OCI-LY1 (cell line): ENCODE data around the gene COG2.
"Not testable (repeated sequence)": the region's sequence is repeated elsewhere in the genome, so short reads cannot be mapped to it uniquely, and the experiment has no call there.

Experiments
- H2AFZ ChIP-seq: fragments of 200-600 bp; sonication (generic), shearing (Covaris generic); 2 replicates; pipeline ENCODE4 v1.6.0; 2014; ENCODE audit warnings: antibody characterized with exemption, mild to moderate bottlenecking, low read length
- H3F3A ChIP-seq: fragments of 200-600 bp; sonication (generic), shearing (Covaris generic); 2 replicates; pipeline ENCODE4 v1.6.0; 2014; ENCODE audit warnings: mild to moderate bottlenecking, antibody characterized with exemption, low read length, moderate library complexity; ENCODE audit not compliant: insufficient read depth
- H3K27ac ChIP-seq: fragments of 200-600 bp; sonication (generic); 2 replicates; pipeline ENCODE4 v1.5.1; 2014; ENCODE audit warnings: low read length, mixed run types, mild to moderate bottlenecking, low read depth; ENCODE audit not compliant: poor library complexity, severe bottlenecking
- H3K27me3 ChIP-seq: fragments of 200-600 bp; sonication (generic); 2 replicates; pipeline ENCODE4 v1.6.0; 2014; ENCODE audit warnings: antibody characterized with exemption, mild to moderate bottlenecking, low read length, moderate library complexity; ENCODE audit not compliant: insufficient read depth
- H3K36me3 ChIP-seq: fragments of 200-600 bp; sonication (generic); 2 replicates; pipeline ENCODE4 v1.6.1; 2014; ENCODE audit warnings: mild to moderate bottlenecking, antibody characterized with exemption, low read length, moderate library complexity, mixed read lengths; ENCODE audit not compliant: insufficient read depth
- H3K4me1 ChIP-seq: fragments of 200-600 bp; sonication (generic); 2 replicates; pipeline ENCODE4 v1.5.1; 2014; ENCODE audit warnings: mild to moderate bottlenecking, low read length, moderate library complexity; ENCODE audit not compliant: insufficient read depth, severe bottlenecking
- H3K4me2 ChIP-seq: fragments of 200-600 bp; sonication (generic), shearing (Covaris generic); 2 replicates; pipeline ENCODE4 v1.6.1; 2014; ENCODE audit warnings: low read length
- H3K4me3 ChIP-seq: fragments of 200-600 bp; sonication (generic); 2 replicates; pipeline ENCODE4 v1.5.1; 2014; ENCODE audit warnings: low read length, low read depth, mild to moderate bottlenecking, mixed read lengths; ENCODE audit not compliant: poor library complexity, severe bottlenecking
- H3K79me2 ChIP-seq: fragments of 200-600 bp; shearing (Covaris generic); 2 replicates; pipeline ENCODE4 v1.6.1; 2016; ENCODE audit warnings: mixed run types, low read length, mixed read lengths; ENCODE audit not compliant: insufficient read depth
- H3K9ac ChIP-seq: fragments of 200-600 bp; sonication (generic), shearing (Covaris generic); 2 replicates; pipeline ENCODE4 v1.6.1; 2014; ENCODE audit warnings: mild to moderate bottlenecking, low read length, mixed read lengths
- H3K9me2 ChIP-seq: fragments of 200-600 bp; sonication (generic), shearing (Covaris generic); 2 replicates; pipeline ENCODE4 v1.6.1; 2014; ENCODE audit warnings: low read depth, mild to moderate bottlenecking, low read length, mixed read lengths
- H3K9me3 ChIP-seq: fragments of 200-600 bp; shearing (Covaris generic); 2 replicates; pipeline ENCODE4 v1.6.1; 2014; ENCODE audit warnings: low read length, mixed read lengths
- H4K20me1 ChIP-seq: fragments of 200-600 bp; sonication (generic), shearing (Covaris generic); 2 replicates; pipeline ENCODE4 v1.6.0; 2016; ENCODE audit warnings: mild to moderate bottlenecking, low read length; ENCODE audit not compliant: insufficient read depth
- CTCF ChIP-seq: fragments of 200-600 bp; sonication (generic), shearing (Covaris generic); IDR thresholded peaks from 2 replicates; pipeline ENCODE4 v1.5.1; 2017; ENCODE audit warnings: mild to moderate bottlenecking, antibody characterized with exemption, low read length, moderate library complexity, mixed read lengths
- EZH2 ChIP-seq: fragments of 200-600 bp; sonication (generic), shearing (Covaris generic); IDR thresholded peaks from 2 replicates; pipeline ENCODE4 v1.8.0; 2017; ENCODE audit warnings: borderline replicate concordance, mixed run types, mild to moderate bottlenecking, antibody characterized with exemption, low read length, moderate library complexity, mixed read lengths

The COG2 gene

GRCh38 chr1:230696218-230696617 lies 53.9 kb downstream of the COG2 start:
- H3K27me3 ChIP-seq, result no peaks in the 10 kb centered on the region
- H3K9me2 ChIP-seq, result no peaks in the 10 kb centered on the region
- no peak overlapping the region for H3K4me3 ChIP-seq
- H3K4me2 ChIP-seq, result no peak overlapping the region
- peaks cover 28% of the 10 kb centered on the region for H3K36me3 ChIP-seq
- H3K27ac ChIP-seq, result no peak overlapping the region
- H3F3A ChIP-seq, result no peaks in the 10 kb centered on the region
- H3K4me1 ChIP-seq, result no peaks in the 10 kb centered on the region
- TF ChIP-seq CTCF (no peak), EZH2 (no peak)
- H4K20me1 ChIP-seq, result no peaks in the 10 kb centered on the region
- no peak overlapping the region for H2AFZ ChIP-seq
- H3K79me2 ChIP-seq, result no peaks in the 10 kb centered on the region
- H3K9ac ChIP-seq, result no peak overlapping the region
- no peaks in the 10 kb centered on the region for H3K9me3 ChIP-seq

- no peaks in the 10 kb centered on the region for H3K9me2 ChIP-seq
- no peaks in the 10 kb centered on the region for H3K27me3 ChIP-seq
- H3K4me2 ChIP-seq, result no peak overlapping the region
- no peaks in the 10 kb centered on the region for H3K4me1 ChIP-seq
- H3K79me2 ChIP-seq, result no peaks in the 10 kb centered on the region
- H4K20me1 ChIP-seq, result no peaks in the 10 kb centered on the region
- no peak overlapping the region for H3K4me3 ChIP-seq
- no peaks in the 10 kb centered on the region for H3K9me3 ChIP-seq
- no peak overlapping the region for H3K9ac ChIP-seq
- H3F3A ChIP-seq, result no peaks in the 10 kb centered on the region
- TF ChIP-seq EZH2 (no peak), CTCF (no peak)
- no peak overlapping the region for H3K27ac ChIP-seq
- H2AFZ ChIP-seq, result no peak overlapping the region
- H3K36me3 ChIP-seq, result peaks cover 21% of the 10 kb centered on the region
These were observed 54.6 kb downstream of the COG2 start for GRCh38 chr1:230696722-230697437.

GRCh38 chr1:230698130-230698529 lies 55.8 kb downstream of the COG2 start:
- Histone ChIP-seq H3K4me1 (no peaks in the 10 kb centered on the region), H3K27me3 (no peaks in the 10 kb centered on the region), H3F3A (no peaks in the 10 kb centered on the region), H3K9me2 (no peaks in the 10 kb centered on the region), H3K4me2 (no peak overlapping the region), H3K9me3 (no peaks in the 10 kb centered on the region), H3K36me3 (peaks cover 10% of the 10 kb centered on the region; the same call in 1 of the 2 replicates), H2AFZ (no peak overlapping the region), H3K27ac (no peak overlapping the region), H3K4me3 (no peak overlapping the region), H4K20me1 (no peaks in the 10 kb centered on the region), H3K9ac (no peak overlapping the region), H3K79me2 (no peaks in the 10 kb centered on the region)
- TF ChIP-seq EZH2 (no peak), CTCF (no peak; the same call in 1 of the 2 replicates)

- H3K9ac ChIP-seq, H3K4me2 ChIP-seq, H4K20me1 ChIP-seq, H3F3A ChIP-seq, H3K27me3 ChIP-seq, H3K27ac ChIP-seq, H3K79me2 ChIP-seq, H3K4me3 ChIP-seq, H3K9me2 ChIP-seq, H3K4me1 ChIP-seq, H2AFZ ChIP-seq, H3K9me3 ChIP-seq, H3K36me3 ChIP-seq: not testable (repeated sequence)
These were observed 56.7 kb downstream of the COG2 start for GRCh38 chr1:230698964-230699363.
